HK-2 (cell line): ENCODE results near the gene ISCA1.
"Not testable (repeated sequence)": the region's sequence is repeated elsewhere in the genome, so short reads cannot be mapped to it uniquely, and the experiment has no call there.

ENCODE experiments used
- DNase-seq: peaks from one replicate; pipeline ENCODE4 v3.0.0-alpha.2; 2018; ENCODE audit not compliant: unreplicated experiment

The ISCA1 gene

DNA sequence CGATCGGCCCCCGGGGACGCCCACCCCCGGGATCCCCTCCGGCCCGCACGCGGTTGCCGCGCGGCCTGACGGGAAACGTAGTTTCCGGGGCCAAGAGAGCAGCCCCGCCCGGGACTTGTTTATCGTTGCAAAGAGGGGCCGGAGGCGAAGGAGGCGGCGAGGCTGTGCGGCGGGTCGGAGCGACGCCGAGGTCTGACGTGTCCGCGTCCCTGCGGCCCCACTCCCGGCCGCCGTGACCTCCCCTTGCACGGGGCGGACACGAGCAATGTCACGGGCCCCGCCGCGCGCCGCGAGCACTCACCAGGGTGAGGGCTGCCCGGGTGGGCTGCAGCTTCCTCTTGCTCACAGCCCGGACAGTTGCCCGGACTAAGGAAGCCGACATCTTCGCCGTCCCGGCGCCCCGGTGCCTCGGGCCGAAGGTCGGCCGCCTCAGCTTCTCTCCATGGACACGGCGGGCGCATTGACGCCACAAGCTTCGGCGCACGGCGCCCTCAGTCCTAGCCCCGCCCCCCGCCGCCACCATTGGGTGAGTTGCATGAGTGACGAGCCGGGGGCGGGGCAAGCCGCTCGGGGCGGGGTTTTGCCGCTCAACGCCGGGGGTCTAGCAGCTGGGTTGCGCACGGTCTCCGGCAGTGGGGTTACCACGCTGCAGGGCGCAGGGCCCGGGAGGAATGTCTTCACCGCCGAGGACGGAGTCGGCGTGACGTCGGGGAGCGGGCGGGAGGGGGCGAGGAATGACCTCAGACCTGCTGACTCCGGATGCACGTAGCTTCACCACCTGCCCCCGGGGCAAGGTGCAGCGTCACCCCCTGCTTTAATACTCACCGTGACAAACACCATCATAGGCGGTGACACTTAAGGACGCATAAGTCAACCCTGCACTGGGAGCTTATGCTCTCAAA is at the start of gene ISCA1:
ISCA1 (minus strand) TSS at position 462 of the 902 bp plus-strand sequence; CDS start at position 382, 80 bp downstream.
- peak; percentile 96 for DNase-seq

DNA sequence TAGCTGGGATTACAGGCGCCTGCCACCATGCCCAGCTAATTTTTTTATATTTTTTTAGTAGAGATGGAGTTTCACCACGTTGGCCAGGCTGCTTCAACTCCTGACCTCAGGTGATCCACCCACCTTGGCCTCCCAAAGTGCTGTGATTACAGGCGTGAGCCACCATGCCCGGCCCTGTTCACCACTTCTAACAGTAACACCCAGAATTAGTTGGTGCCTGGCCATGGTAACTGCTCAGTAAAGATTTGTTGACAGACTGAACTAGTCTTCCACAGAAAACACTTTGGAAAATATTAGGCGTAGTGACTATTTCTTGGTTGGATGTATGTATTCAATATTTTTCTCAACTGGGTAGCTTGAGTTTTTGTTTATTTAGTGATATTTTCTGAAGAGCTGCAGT is 47.8 kb upstream of the ISCA1 start:
- DNase-seq, result no peak

DNA sequence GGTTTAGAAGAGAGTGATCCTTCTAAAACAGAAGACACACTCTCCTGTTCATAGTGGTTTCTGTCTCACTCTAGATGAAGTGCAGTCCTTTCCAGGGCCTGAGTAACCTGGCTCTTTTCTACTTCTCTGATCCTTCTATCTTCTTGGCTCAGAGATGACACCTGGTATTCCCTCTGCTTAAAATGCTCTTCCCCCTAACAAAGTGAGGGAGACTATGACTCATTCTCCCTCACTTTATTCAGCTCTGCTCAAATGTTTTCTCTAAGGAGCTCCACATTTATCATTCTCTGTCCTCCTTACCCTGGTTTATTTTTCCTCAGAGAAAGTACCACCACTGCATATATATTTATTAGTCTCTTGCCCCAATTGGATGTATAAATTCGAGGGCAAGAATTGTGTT is 47.3 kb upstream of the ISCA1 start:
- no peak for DNase-seq

DNA sequence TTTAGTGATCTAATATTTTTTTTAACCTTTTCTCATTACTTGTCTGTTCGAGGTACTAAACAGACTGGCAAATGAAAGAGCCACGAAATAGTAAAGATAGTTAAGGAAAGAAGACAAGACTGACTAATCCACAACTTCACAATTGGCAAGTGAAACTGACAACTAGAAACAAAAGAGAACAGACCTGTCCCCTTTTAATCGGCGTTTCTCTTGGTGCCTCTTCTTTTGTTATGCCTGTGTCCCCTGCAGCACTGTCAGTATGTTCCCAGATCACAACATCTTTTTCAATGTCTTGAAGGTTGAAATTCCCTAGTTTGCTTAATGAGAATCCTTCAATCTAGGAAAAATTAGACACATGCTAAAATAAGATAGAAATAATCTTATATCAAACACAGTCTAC is 45.8 kb upstream of the ISCA1 start:
- DNase-seq, result no peak

DNA sequence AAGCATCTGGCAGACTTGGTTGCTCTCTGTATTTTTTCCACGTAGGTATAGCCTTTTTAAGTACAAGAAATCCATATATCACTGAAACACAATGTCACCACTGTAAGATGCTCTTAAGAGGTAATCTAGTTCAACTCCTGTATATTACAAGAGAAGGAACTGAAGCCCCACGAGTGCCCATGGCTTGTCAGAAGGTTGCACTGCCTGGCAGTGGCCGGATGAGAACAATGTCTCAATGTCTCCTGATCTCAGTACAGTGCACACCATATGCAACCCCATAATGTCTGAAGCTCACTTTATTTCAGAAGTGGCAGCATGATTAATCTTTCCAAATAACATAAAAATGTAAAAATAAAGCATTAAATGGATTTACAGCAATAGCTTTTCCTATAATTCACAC is 44.2 kb upstream of the ISCA1 start:
- no peak for DNase-seq

DNA sequence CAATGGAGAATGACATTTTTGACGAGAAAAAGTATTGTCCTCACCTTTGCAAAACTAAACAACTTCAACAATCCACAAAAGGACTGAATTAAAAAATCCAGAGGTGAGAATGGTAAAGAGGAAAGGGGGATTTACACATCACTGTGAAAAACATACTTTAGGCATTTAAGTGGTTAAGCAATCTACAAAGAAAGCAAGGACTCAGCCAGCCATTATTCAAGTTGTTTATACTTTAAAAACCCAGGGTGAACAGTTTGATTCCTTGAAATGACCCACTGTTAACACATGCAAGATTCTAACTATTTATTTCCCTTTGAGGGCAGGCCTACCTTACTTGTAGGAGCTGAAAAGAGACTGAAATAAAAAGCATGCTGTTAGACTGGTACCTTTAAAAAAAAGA is 42.6 kb upstream of the ISCA1 start:
- no peak for DNase-seq

DNA sequence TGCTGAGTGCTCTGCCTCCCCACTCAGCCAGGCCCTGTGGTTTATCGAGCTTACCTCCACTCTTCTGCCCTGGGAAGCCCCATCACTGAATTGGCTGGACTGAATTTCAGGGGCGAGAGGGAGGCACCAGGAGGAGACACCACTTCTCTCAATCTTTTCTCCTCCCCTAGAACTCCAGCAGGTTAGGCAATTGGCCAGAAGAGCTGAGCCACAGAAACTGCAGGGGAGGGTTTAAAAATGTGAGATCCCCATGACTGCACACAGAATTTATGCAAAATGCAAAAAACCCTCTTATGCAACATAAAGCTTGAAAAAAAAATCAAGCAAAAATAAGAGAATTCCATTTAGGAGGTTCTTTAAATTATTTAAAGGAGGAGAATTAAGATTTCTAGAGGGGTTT is 42.0 kb upstream of the ISCA1 start:
- no peak for DNase-seq

DNA sequence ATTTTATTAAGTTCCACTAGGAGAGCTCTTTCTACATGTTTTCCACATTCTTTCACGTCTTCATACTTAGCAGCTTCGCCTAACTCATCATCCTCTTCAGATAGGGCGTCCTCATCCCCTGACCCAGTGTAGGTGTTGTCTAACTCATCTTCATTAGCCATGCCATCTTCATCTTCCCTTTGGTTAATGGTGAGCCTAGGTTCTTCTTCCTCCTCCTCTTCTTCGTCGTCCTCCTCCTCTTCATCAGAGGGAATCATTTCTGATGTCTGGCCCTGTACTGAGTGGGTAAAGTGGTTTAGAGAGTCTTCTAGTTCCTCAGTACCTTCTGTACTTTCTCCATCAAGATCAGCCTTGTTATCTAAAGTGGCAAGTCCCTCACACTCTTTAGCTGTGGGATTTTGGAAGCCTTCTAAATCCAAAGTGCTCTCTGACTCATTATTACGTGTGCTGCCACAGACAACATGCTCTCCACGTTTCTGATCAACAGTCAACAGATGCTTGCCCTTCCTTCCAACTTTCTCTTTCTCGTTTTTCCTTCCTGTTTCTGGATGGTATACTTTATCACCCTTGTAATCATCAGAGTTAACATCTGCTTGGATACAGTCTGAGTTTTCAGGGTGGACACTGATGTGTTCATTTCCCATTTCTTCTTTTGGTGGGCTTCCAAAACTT is 40.8 kb upstream of the ISCA1 start:
- no peak for DNase-seq

DNA sequence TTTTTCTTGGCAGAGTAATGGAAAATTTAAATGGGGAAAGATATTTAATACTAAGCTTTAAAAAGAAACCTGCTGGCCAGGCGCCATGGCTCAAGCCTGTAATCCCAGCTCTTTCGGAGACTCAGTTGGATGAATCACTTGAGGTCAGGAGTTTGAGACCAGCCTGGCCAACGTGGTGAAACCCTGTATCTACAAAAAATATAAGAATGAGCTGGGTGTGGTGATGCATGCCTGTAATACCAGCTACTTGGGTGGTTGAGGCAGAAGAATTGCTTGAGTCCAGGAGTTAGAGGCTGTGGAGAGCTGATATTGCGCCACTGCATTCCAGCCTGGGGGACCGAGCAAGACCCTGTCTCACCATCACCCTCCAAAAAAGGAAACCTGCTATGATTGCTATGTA is 39.0 kb upstream of the ISCA1 start:
- DNase-seq, result peak; percentile 8

DNA sequence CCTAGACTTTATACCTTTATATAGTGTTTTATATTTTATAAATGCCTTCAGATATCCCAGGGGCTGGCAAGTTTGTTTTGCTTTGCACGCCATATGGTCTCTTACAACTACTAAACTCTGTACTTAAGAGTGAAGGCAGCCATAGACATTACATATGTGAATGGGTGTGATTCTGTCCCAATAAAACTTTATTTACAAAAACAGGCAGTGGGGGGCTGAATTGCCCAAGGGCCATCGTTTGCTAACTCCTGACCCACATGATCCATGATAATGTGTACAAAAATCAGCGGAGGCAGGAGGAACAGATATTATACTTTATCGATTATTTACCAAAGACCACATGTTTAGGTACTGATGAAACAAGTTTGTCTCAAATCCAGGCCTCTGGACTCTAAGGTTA is 35.8 kb upstream of the ISCA1 start:
- no peak for DNase-seq

DNA sequence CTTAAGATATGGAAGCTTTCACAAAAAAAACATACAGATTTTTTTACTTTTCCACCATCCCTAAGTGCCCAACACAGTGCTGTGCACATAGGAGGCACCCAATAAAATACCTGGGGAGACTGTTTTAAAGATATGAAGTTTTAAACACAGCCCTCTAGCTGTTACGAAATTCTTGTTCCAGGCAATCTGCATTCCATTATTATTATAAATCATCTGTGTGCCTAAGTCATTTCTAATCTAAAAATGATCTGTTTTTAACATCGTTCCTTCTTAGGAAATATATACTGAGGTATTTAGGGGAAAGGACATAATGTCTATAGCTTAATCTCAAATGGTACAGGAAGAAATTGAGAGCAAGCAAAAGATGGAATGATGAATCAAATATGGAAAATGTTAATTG is 32.7 kb upstream of the ISCA1 start:
- no peak for DNase-seq

DNA sequence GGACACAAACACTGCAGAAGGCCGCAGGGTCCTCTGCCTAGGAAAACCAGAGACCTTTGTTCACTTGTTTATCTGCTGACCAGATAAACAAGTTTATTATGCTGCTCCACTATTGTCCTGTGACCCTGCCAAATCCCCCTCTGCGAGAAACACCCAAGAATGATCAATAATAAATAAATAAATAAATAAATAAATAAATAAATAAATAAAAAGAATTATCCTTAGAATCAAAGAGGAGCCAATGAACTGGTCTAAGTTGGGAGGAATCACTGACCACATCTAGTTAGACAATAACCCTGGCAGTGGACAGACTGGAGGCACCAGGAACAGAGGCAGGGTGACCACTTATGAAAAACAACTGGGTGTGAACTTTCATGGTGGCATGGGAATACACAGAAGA is 30.6 kb upstream of the ISCA1 start:
- not testable (repeated sequence) for DNase-seq

DNA sequence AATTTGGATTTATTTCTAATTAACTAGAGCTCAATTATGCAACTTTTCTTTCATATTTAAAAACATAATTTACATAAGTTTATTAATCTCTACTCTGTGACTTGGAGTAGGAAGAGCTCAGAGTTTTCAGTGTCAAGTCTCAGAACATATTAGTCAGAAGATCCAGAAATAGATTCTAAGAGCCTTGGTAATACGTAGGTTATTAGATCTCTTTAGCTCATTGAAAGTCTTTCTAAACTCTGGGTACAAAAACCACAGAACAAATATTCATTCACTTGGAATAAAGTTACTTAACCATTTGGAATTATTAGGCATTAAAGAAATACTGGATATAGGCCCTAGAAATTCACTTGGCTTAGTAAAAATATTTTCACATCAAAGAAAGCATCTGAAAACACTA is 26.3 kb upstream of the ISCA1 start:
- no peak for DNase-seq

DNA sequence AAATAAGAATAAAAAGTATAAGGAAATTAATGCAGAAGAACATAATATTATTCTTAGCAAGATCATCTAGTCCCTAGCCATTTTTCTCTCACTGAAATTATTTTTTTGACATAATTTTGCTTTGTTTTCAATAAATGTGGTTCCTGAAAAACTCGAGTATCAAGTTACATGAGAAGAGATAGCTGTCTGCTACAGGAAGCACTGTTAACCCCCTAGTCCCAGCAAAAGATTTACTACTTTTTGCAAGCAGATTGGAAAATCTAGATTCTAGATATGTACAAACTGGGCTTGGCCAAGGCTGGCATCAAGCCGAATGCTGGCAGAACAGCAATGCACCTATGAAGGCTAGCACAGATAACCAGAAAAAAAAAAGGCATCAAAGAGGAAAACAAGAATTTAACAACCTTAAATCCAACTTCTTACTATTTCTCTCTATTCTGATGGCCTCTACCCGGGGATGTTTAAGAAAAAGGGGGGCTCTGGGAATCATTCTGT is 21.9 kb upstream of the ISCA1 start:
- DNase-seq, result no peak

DNA sequence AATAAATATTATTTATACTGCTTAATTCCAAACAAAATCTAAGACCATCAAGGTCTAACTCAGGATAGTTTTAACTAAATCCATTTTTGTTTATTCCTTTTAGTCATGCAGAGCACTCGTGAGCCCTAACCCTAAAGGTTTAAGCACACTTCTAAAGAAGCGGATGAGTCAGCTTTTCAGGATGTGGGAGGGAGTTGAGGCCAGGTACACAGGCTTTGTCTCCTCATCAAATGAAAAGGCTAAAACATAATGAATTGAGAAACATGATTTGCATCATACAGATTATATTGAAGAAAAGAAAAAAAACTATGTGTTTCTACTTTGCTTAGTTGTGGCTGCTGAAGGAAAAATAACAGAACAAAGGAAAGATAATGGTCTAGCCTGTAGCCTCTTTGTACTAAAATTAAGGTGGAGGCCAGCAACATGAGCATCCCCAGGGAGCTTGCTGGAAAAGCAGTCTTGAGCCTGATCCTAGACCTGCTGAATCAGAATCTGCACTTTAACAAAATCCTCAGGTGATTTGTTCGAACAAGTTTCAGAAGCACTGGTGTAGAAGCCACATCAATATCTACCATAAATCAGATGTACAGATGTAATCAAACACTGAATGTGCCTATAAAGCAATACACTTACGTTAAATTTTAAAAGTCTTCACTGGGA is 21.1 kb upstream of the ISCA1 start:
- no peak for DNase-seq

DNA sequence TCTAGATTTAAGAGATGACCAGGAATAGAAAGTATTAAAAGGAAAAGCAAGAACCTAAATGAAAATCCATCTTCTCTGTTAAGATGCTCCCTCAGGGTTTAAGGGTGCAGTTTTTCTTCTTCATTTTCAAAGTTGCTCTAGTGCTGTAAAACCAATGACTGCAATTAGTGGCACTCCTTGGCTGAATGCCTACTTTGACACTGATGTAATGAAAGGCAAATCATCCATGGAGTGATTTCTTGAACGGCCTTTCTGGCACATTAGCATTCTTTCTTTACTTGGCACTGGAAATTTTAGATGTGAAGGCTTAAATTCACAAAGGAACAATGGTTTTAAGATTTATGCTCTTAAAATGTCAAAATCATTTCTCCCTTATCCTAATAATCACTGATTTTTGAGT is 19.3 kb upstream of the ISCA1 start:
- no peak for DNase-seq

DNA sequence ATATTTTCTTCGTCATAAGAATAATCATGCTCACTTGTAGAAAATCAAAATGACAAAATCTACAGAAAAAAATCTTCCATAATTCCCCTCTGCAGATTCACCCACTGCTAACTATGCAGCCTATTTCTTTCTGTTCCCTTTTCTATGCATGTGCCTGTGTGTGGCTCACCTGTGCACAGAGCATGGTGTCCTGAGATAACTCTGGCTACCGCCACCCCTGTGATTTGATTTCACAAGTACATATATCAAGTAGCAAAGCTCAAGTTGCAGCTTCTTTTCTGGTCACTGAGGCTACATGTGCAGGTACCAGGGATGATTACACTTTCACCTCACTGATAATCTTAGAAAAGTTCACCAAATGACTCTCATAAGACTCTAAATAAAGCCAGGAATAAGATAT is 18.4 kb upstream of the ISCA1 start:
- DNase-seq, result no peak

DNA sequence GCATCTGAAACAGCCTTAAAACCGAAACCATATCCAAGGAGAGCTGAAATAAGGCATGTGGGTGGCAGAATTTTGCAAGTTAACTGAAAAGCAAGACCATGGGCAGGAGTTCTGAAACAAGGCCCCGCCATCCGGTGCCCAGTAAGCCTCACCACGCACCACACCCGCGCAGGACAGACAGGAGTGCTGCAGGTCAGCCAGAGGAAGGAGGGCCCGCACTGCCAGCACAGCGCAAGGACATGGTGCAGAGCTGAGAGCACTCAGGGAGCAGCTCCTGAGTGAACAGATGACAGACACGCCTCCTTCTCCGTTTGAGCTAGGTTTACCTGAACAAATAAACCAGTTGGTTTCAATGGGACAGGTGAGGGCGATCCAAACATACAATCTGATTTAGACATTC is 16.5 kb upstream of the ISCA1 start:
- DNase-seq, result no peak

DNA sequence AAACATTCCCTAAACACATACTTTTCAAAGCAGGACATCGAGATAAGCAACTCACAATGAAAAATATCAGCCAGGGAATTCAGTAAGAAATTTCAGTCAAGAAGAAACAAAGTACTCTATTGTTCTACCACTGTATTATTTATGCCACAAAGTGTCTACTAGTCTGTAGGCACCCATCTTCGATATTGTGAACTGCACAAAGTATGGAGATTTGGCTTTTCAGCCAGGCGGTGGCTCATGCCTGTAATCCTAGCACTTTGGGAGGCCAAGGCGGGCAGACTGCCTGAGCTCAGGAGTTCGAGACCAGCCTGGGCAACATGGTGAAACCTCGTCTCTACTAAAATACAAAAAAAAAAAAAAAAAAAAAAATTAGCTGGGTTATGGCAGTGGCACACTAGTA is 8.0 kb upstream of the ISCA1 start:
- not testable (repeated sequence) for DNase-seq

DNA sequence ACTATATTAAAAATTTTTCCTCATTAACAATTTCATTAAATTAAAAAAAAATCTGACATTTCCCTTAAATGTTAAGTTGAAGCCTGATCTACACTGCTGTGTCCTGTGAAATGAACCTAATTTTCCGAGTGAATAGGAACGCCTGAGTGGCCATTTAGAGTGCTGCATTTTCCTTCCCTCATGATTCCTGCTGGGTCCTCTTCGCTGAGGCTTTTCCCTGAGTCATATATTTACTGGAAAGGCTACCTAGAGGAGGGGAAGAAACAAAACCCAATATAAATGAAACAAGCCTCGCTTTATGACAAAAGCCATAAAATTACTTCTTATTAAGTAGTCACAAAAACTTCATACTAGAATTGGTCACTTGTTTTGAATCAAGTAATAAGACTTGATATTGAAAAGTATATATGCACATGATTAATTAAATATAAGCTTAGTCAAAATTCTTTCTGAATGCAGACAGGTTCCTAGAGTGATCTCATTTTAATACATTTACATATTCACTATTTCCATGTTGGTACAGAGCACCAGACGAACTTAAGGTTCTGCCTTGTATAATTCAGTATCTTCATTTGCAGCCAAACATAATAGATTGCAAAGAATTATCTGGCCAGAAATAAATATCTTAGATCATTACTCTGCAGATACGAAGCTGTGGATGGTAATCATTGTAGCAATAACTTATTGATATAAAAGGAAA is 6.3 kb upstream of the ISCA1 start:
- no peak for DNase-seq

DNA sequence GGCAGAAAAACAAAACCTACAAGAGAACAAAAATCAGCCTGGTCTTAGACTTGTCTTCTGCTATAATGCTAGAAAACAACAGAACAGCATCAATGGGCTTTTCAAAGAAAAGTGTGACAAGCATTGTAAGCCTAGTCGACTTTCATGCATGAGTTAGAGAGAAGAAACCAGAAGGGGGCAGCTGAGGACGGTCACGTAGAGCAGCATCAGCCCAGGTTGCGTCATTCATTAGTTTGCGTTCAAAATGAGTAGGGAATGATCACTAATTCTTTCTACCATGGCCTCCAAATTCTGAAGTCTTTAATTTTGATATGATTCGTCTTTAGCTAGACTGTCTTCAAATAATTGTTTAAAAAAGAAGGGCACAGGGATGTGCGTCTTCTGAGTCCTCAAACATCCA is 4.7 kb upstream of the ISCA1 start:
- no peak for DNase-seq

DNA sequence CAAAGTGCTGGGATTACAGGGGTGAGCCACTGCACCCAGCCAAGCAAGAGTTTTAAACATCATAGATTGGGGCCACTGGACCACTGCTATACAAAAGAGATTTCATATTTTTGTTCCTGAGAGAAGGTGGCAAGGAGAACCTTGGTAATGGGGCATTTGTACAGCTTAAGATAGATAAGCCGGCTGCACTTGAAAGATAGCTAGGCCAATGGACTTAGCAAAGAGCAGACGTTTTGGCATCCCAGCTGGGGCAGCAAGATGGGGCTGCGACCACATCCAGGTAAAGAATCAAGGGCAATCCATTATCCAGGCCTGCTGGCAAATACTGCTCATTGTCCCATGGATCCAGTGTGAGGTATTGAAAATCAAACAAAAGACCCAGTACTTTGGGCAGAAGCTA is 3.9 kb upstream of the ISCA1 start:
- DNase-seq, result no peak
